GM18909 (cell line): ENCODE results near the gene CARMIL1.
"Not testable (repeated sequence)": the region's sequence is repeated elsewhere in the genome, so short reads cannot be mapped to it uniquely, and the experiment has no call there.

ENCODE experiments used
- ATAC-seq: cut with Tn5 transposase; IDR thresholded peaks from one replicate; pipeline ENCODE4 v1.9.1; 2021; ENCODE audit warnings: mild to moderate bottlenecking; ENCODE audit not compliant: unreplicated experiment, poor library complexity

CARMIL1 gene

GRCh38 chr6:25275436-25275835, 3.7 kb upstream of the CARMIL1 start:
- no peak for ATAC-seq

- ATAC-seq = no peak
Observed at GRCh38 chr6:25277386-25277785, 1.8 kb upstream of the CARMIL1 start.

- no peak for ATAC-seq
Observed at GRCh38 chr6:25277857-25278256, 1.3 kb upstream of the CARMIL1 start.

GRCh38 chr6:25278261-25278913, 787 bp upstream of the CARMIL1 start:
- ATAC-seq = peak; percentile 32

DNA sequence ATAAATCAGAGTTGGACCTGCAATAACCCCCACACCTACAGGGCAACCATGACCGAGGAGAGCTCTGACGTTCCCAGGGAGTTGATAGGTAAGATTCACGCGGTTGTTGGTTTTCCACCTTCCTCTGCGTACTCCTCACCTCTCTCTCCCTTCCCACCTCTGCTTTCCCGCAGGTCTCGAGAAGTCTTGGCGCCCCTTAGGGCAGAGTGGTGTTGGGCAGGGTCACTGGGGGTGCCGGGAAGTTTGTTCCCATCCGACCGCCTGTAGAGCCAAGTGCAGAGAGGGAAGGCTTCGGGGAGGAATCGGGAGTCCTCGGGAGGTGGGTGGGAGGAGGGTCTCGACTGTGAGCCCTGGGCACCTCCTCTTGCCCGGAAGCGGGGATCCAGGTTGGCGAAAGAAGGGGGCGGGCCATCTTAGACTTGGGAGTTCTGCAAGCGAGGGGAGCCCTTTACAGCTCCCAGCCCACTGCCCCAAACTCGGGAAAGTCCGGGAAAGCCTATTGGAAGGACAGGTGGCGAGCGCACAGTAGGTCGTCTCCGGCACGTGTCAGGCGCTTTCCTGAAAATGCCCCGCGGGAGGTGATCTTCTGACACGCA, 672 bp downstream of the CARMIL1 start:
- no peak for ATAC-seq

GRCh38 chr6:25280344-25281074, 1.3 kb downstream of the CARMIL1 start:
- ATAC-seq = peak; percentile 43

GRCh38 chr6:25286891-25287290, 7.7 kb downstream of the CARMIL1 start:
- ATAC-seq = no peak

DNA sequence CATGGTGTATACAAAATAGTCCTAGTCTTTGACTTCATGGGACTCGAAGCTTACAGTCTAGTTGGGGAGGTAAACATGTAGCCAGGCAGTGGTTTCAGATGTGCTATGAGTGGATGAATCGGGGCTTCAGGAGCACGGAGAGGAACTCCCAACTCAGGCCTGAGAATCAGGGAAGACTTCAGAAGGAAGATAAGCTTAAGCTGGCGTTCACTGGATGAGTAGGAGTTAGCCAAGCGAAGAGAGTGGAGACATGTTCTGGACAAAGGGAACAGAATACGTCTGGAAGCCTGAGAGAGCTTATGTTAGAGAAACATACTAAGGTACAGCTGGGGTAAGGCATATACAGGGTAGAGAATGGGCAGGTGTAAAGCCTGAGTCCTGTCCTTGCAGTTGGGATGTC, 8.8 kb downstream of the CARMIL1 start:
- no peak for ATAC-seq

GRCh38 chr6:25288518-25288917, 9.3 kb downstream of the CARMIL1 start:
- no peak for ATAC-seq

DNA sequence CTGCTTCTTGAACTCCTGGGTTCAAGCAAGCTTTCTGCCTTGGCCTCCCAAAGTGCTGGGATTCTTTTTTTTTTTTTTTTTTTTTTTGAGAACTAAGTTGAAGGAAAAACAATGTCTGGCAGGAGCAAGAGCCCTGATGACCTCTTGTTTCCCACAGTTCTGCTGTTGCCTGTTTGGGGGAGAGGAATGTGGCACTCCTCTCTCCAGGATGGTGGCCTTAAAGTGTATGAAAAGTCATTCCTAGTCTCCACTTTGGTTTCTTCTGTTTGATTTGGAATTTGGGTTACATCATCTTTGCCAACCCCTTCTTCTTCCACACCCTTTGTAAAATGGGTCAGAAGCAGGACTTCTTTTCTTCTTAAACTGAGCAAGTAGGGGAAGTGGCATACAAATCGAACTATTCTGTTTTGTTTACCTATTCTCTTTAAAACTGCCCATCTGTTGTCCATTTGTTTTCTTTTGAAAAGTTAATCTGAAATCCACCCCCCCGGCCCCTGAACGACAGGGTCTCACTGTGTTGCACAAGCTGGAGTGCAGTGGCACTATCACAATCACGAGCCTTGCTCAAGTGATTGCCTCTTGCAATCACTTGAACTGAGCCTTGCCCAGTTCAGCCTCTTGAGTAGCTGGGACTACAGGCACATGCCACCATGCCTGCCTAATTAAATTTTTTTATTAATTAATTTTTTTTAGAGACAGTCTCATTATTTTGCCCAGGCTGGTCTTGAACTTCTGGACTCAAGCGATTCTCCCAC, 11.3 kb downstream of the CARMIL1 start:
- no peak for ATAC-seq

DNA sequence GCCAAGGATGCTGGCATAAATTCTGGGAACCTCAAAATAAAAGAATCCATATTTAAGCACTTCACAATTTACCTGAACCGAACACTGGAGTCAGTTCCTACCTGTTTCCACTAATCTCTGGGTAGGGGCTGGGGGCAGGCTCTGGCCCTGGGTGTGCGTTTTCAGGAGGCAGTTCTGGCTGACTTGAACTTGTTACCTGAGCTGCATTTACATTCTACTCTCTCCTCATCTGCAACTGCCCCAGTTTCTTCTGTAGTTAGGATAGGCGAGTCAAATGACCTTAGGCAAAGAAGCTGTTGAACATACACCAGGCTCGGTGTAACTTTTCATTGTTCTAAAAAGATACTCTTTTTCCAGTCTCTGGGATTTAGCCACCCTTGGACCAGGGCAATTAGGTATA, 13.2 kb downstream of the CARMIL1 start:
- ATAC-seq = no peak

DNA sequence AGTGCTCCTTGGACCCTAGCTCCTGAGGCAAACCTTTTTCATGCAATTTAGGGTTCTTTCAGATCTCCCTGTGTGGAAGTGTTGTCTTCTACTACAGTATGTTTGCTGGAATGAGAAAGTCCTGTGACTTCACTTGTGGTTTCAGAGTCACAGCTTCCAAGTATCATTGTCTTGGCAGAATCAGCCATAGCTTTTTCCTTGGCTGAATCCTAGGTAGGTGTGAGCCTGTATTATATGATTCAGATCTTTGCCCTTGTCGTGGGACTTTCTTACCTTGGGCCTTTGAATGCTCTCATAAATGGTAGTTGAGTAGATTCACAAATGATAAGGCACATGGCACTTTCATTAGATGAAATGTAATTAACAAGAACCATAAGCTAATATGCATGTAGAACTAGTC, 16.5 kb downstream of the CARMIL1 start:
- ATAC-seq = no peak

GRCh38 chr6:25296217-25296905, 17.2 kb downstream of the CARMIL1 start:
- no peak for ATAC-seq

DNA sequence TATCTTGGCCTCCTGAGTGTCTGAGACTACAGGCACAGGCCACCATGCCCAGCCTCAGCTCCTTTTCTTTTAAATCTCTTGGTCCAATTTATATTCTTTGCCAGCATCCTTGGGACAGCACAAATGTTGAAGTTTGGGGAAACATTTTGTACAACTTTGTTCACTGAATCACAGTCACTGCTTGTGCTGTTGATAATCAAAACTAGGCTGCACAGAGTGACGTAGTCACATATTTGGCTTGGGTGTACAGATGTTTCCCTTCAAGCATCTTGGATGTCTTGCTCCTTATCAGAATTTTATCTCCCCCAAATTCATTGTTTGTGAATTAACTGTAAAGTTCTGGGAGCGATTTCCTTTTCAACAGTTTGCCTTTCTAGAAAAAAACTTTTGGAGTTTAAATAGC, 17.9 kb downstream of the CARMIL1 start:
- no peak for ATAC-seq

- no peak for ATAC-seq
Observed at GRCh38 chr6:25297823-25298522, 18.8 kb downstream of the CARMIL1 start.

DNA sequence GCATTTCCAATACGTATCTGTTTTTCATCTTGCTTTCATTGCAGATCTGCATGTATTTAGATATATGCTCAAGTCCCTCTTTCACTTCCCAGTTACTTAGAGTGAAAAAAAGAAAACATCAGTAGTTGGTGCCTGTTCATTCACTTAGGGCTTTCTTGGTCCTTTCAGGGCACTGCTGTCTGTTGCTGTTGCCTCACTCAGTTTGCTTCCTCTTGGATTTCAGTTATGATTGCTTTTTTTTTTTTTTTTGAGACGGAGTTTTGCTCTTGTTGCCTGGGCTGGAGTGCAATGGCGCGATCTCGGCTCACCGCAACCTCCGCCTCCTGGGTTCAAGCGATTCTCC, 19.3 kb downstream of the CARMIL1 start:
- ATAC-seq = not testable (repeated sequence)

- peak; percentile 59 for ATAC-seq
Observed at GRCh38 chr6:25301362-25301761, 22.2 kb downstream of the CARMIL1 start.

DNA sequence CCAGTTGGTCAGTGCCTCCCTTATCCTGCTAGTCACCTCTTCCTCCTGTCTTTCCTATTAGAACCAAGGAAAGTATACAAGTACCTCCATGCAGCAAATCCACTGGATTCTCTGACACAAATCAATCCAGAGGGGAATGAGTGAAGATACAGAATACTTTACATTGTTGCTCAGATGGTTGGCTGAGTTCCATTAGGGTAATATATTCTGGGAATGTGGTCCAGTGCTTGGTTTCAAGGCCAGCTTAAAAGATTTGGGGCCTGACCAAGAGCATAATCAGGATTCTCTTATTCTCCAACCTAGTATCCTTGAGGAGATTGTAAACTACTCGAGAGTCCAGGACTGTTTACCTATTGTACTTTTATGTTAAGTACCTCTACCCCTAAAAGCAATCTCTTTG, 23.0 kb downstream of the CARMIL1 start:
- ATAC-seq = no peak

DNA sequence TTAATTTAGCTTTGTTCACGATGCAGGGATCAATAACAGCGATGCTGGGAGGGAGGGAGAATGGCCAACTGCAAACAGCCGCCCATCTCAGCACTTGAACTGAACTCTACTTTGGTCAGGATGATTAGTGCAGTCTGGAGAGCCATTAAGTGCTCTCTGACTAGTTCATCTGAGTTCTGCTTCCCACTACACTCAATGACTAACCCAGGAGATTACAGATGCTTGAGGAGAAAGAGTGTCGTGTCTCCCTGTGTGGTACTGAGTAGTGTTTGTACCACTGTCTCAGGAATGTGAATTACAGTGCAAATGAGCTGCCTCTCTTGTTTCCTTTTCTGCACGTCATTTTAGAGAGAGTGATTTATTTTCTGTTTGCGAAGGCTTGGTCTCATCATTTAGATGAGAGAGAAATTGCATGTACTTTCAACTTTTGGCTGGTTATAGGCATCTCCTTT, 23.5 kb downstream of the CARMIL1 start:
- ATAC-seq = no peak

GRCh38 chr6:25303254-25303653, 24.1 kb downstream of the CARMIL1 start:
- ATAC-seq = no peak
